Left kidney (tissue), 8 donors: ENCODE data around the gene TMCO6. TPM values are rescaled to one million over a fixed set of nuclear protein-coding genes. Genes with fewer than 3 reads are reported as not detected.
"Not testable (repeated sequence)": the region's sequence is repeated elsewhere in the genome, so short reads cannot be mapped to it uniquely, and the experiment has no call there.

Source experiments
- DNase-seq: peaks from one replicate; pipeline ENCODE4 v3.0.0-alpha.2; 2013
- long read RNA-seq, 8 donors: transcript quantifications; one replicate each; lab custom pipeline, GENCODE V29; 2026
- polyA plus RNA-seq: library from polyadenylated mRNA; unstranded; fragments of 120-200 nt; gene quantifications from one replicate; pipeline ENCODE4 v1.2.1, GENCODE V29; 2013; ENCODE audit not compliant: insufficient read length

The TMCO6 gene
- 19.8 TPM for polyA plus RNA-seq
- long read RNA-seq, donor 1, partial matches to known transcripts: 0 of 1 reads
- long read RNA-seq, donor 1, other reads (novel, unspliced or antisense): 0 of 1 reads
- long read RNA-seq, donor 2: 0 reads
- long read RNA-seq, donor 3, partial matches to known transcripts: 7 of 32 reads
- long read RNA-seq, donor 3, other reads (novel, unspliced or antisense): 24 of 32 reads
- long read RNA-seq, donor 4: 0 reads
- long read RNA-seq, donor 5, partial matches to known transcripts: 886 of 909 reads
- long read RNA-seq, donor 5, other reads (novel, unspliced or antisense): 19 of 909 reads
- long read RNA-seq, donor 6, partial matches to known transcripts: 0 of 3 reads
- long read RNA-seq, donor 6, other reads (novel, unspliced or antisense): 0 of 3 reads
- long read RNA-seq, donor 7, partial matches to known transcripts: 0 of 6 reads
- long read RNA-seq, donor 7, other reads (novel, unspliced or antisense): 0 of 6 reads
- long read RNA-seq, donor 8: 0 reads

- peak; percentile 91 for DNase-seq
Measured at GRCh38 chr5:140639148-140639981, at the start of gene TMCO6. TSS of gene TMCO6 (plus strand) at chr5:140639451. CDS start at chr5:140639528, 77 bp downstream.

- no peak for DNase-seq
Measured at GRCh38 chr5:140590861-140591260, 48.4 kb upstream of the TMCO6 start.

- DNase-seq: no peak
Measured at GRCh38 chr5:140591747-140592372, 47.4 kb upstream of the TMCO6 start.

DNA sequence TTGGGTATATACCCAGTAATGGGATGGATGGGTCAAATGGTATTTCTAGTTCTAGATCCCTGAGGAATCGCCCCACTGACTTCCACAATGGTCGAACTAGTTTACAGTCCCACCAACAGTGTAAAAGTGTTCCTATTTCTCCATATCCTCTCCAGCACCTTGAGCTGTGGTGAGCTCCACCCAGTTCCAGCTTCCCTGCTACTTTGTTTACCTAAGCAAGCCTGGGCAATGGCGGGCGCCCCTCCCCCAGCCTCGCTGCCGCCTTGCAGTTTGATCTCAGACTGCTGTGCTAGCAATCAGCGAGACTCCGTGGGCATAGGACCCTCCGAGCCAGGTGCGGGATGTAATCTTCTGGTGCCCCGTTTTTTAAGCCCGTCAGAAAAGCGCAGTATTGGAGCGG is 46.2 kb upstream of the TMCO6 start:
- not testable (repeated sequence) for DNase-seq

DNA sequence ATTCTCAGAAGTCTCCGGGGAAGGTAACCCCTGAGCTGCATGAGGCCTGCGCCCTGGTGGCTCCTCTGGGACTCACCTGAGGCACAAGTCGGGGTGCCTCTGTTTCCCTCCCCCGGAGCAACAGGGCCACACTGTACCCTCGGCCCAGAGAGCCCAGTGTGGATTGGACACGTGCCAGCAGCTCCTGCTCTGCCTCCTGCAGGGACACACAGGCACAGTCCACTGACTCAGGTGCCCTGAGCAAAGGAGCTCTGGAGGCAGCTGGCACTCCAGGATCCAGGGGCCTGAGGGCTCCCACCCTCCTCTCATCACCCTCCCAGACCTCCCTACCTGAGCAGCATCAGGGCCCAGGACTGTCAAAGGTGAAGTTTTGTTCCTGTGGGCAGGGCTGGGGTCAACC is 45.1 kb upstream of the TMCO6 start:
- DNase-seq: no peak

DNA sequence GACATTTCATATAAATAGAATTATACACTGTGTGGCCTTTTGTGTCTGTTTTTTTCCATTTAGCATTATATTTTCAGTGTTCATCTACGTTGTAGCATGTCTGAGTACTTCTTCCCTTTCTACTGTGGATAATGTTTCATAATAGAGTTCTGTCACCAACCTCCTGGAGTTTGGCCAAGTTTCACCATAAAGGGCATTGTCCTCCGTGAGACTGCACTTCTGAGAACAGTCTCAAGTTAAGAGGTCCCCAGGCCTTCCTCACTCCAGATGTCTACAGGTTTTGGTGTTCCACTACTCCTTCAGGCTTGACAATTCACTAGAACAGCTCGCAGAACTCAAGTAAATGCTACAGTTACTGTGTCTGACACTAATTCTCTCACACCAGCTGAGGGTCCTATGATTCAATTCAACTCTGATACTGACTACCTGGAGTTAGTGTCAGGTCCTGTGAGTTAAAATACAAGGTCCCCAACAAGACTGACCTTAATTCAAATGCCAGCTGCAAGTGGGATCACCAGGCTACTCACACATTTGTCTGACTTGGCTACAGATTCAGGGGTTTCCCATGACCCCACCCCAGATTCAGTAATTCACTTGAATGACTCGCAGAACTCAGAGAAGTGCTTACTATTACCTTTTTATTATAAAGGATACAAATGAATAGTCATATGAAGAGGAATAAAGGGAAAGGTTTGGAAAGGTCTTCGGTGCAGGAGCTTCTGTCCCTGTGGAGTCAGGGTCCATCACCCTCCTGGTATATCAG is 43.5 kb upstream of the TMCO6 start:
- no peak for DNase-seq

- DNase-seq: no peak
Measured at GRCh38 chr5:140596321-140596741, 42.9 kb upstream of the TMCO6 start.

GRCh38 chr5:140598836-140599235 is 40.4 kb upstream of the TMCO6 start:
- DNase-seq: no peak

DNA sequence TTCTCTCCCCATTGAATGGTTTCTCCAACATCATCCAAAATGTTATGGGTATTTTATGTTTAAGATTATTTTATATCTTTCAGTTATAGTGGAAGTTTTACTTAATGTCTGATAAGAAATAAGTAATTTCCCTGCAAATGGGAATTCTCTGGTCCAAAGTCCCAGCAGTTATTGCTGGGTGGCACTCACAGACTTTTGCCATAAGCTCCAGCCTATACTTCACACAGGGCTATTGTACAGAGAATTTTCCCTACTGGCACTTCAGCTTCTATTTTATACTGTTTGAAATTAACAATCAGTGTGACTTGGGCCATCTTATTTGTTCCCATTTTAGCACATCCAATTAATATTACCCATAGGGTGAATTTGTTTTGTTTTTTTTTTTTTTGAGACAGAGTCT is 39.2 kb upstream of the TMCO6 start:
- no peak for DNase-seq

DNA sequence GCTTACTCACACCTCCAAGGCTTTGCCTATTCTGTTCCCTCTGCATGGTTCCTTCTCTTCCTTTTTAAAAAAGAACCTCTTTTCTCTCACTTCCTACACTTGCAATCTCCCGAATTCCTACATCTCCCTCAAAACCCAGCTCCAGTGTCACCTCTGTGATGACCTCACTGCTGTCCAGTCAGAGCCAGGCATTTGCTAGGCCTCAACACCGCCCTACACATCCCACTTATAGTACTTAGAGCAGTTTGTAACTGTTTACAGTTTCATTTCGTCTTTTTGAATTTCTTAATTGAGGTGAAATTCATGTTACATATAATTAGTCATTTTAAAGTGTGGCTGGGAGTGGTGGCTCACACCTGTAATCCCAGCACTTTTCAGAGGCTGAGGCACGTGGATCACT is 37.1 kb upstream of the TMCO6 start:
- DNase-seq: no peak

DNA sequence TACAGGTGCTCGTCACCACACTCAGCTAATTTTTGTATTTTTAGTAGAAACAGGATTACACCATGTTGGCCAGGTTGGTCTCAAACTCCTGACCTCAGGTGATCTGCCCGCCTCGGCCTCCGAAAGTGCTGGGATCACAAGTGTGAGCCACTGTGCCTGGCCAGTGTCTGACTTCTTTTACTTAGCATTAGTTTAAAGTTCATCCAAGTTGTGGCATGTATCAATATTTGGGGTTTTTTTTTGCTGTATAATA is 35.9 kb upstream of the TMCO6 start:
- DNase-seq: not testable (repeated sequence)

GRCh38 chr5:140603734-140604133 is 35.5 kb upstream of the TMCO6 start:
- DNase-seq: no peak

DNA sequence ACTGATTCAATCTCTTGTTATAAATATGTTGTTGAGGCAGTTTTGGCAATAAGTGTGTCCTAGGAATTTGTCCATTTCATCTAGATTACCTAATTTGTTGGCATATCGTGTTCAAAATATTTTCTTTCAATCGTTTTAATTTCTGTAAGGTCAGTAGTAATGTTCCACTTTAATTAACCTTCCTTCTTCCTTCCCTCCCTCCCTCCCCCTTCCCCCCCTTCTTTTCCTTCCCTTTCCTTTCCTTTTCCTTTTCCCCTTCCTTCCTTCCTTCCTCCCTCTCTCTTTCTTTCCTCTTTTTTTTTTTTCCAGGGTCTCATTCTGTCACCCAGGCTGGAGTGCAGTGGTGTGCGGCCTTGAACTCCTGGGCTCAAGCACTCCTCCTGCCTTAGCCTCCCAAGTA is 33.4 kb upstream of the TMCO6 start:
- DNase-seq: no peak

GRCh38 chr5:140607031-140607430 is 32.2 kb upstream of the TMCO6 start:
- DNase-seq: no peak

GRCh38 chr5:140608722-140609121 is 30.5 kb upstream of the TMCO6 start:
- DNase-seq: no peak

GRCh38 chr5:140609126-140609525 is 30.1 kb upstream of the TMCO6 start:
- DNase-seq: no peak

GRCh38 chr5:140611020-140611521 is 28.2 kb upstream of the TMCO6 start:
- no peak for DNase-seq

GRCh38 chr5:140622301-140622700 is 16.9 kb upstream of the TMCO6 start:
- no peak for DNase-seq

DNA sequence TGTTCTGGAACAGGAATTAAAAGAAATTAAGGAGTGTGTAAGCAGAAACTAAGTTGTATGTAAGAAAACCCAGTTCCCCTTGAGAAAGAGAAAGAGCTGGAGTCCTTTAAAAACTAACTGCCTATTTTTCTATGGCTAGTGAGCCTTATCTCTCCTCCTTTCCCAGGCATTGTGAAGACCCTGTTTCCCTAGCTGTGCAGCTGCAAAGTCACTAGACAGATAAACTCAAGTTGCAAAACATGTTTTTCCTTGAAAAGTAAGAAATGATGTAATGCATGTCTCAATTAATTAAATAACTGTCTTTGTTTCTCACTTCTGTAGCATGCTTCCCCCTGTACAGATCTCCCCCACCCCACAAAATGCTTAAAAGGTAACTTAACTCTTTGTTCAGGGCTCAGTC is 16.2 kb upstream of the TMCO6 start:
- not testable (repeated sequence) for DNase-seq

- not testable (repeated sequence) for DNase-seq
Measured at GRCh38 chr5:140624886-140625285, 14.4 kb upstream of the TMCO6 start.

- no peak for DNase-seq
Measured at GRCh38 chr5:140627972-140628371, 11.3 kb upstream of the TMCO6 start.

GRCh38 chr5:140628711-140629110 is 10.5 kb upstream of the TMCO6 start:
- no peak for DNase-seq
